WTC11 (cell line): ENCODE measurements around the gene ACTC1. TPM values are rescaled to one million over a fixed set of nuclear protein-coding genes. Genes with fewer than 3 reads are reported as not detected.
"Not testable (repeated sequence)": the region's sequence is repeated elsewhere in the genome, so short reads cannot be mapped to it uniquely, and the experiment has no call there.

Experiments used
- ATAC-seq: fragments of 200-7000 bp; cut with Tn5 transposase; 2 replicates; pipeline ENCODE4 v1.10.0; 2021; ENCODE audit warnings: mild to moderate bottlenecking, moderate library complexity
- CTCF ChIA-PET: fragments of 300-600 bp; sonication (Branson Sonifier 250); formaldehyde crosslinking; loops from one replicate; lab custom pipeline; 2021; ENCODE audit warnings: antibody characterized with exemption; lab: Charles Lee
- POLR2A ChIA-PET: fragments of 350-600 bp; sonication (Branson Sonifier 250); formaldehyde crosslinking; loops from one replicate; lab custom pipeline; 2021; ENCODE audit warnings: antibody characterized with exemption; lab: Charles Lee
- DNase-seq: peaks from one replicate; pipeline ENCODE4 v3.0.0; 2021; ENCODE audit warnings: low spot score
- H3K27ac Mint-ChIP-seq: 2 replicates; pipeline ENCODE4 v1.8.0; 2021; ENCODE audit warnings: mixed read lengths
- H3K27me3 Mint-ChIP-seq: 2 replicates; pipeline ENCODE4 v1.8.0; 2021; ENCODE audit warnings: low read depth, mild to moderate bottlenecking, moderate library complexity, mixed read lengths
- H3K36me3 Mint-ChIP-seq: 2 replicates; pipeline ENCODE4 v1.8.0; 2021; ENCODE audit warnings: mixed read lengths
- H3K4me1 Mint-ChIP-seq: 2 replicates; pipeline ENCODE4 v1.8.0; 2022; ENCODE audit warnings: mixed read lengths
- H3K4me3 Mint-ChIP-seq: 2 replicates; pipeline ENCODE4 v1.8.0; 2021; ENCODE audit warnings: mild to moderate bottlenecking, moderate library complexity, mixed read lengths
- H3K9me3 Mint-ChIP-seq: 2 replicates; pipeline ENCODE4 v1.8.0; 2021; ENCODE audit warnings: mixed read lengths
- CTCF ChIP-seq: fragments of 200-600 bp; IDR thresholded peaks from 2 replicates; pipeline ENCODE4 v1.8.0; 2022; ENCODE audit warnings: antibody characterized with exemption
- ETV6 ChIP-seq: sonication (generic); formaldehyde crosslinking; IDR thresholded peaks from 2 replicates; pipeline ENCODE4 v1.8.1; 2022; ENCODE audit warnings: mild to moderate bottlenecking, missing genetic modification reagents
- GABPB1 ChIP-seq: sonication (generic); formaldehyde crosslinking; IDR thresholded peaks from 2 replicates; pipeline ENCODE4 v1.8.1; 2023; ENCODE audit warnings: mild to moderate bottlenecking, missing genetic modification reagents
- GTF2I ChIP-seq: fragments of 250-450 bp; sonication (Bioruptor Pico); conservative IDR thresholded peaks from 2 replicates; pipeline ENCODE4 v1.4.0; 2021; ENCODE audit warnings: mild to moderate bottlenecking
- HMGA2 ChIP-seq: fragments of 250-450 bp; sonication (Bioruptor Pico); IDR thresholded peaks from 2 replicates; pipeline ENCODE4 v1.4.0; 2021; ENCODE audit warnings: mild to moderate bottlenecking, moderate library complexity
- MAX ChIP-seq: sonication (generic); formaldehyde crosslinking; IDR thresholded peaks from 2 replicates; pipeline ENCODE4 v1.8.0; 2022; ENCODE audit warnings: mild to moderate bottlenecking, missing genetic modification reagents
- MLX ChIP-seq: sonication (generic); formaldehyde crosslinking; IDR thresholded peaks from 2 replicates; pipeline ENCODE4 v1.8.1; 2023; ENCODE audit warnings: mild to moderate bottlenecking, missing genetic modification reagents, moderate library complexity
- PRDM15 ChIP-seq: sonication (generic); formaldehyde crosslinking; IDR thresholded peaks from 2 replicates; pipeline ENCODE4 v1.8.0; 2022; ENCODE audit warnings: missing genetic modification reagents
- SMAD3 ChIP-seq: sonication (generic); formaldehyde crosslinking; IDR thresholded peaks from 2 replicates; pipeline ENCODE4 v1.8.0; 2022; ENCODE audit warnings: missing genetic modification reagents, mild to moderate bottlenecking, borderline replicate concordance
- TCF7 ChIP-seq: sonication (generic); formaldehyde crosslinking; IDR thresholded peaks from 2 replicates; pipeline ENCODE4 v1.8.0; 2022; ENCODE audit warnings: mild to moderate bottlenecking, low read depth, missing genetic modification reagents, moderate library complexity
- TP53 ChIP-seq: sonication (generic); formaldehyde crosslinking; IDR thresholded peaks from 2 replicates; pipeline ENCODE4 v1.8.1; 2023; ENCODE audit warnings: mild to moderate bottlenecking, missing genetic modification reagents
- USF1 ChIP-seq: sonication (generic); formaldehyde crosslinking; IDR thresholded peaks from 2 replicates; pipeline ENCODE4 v1.8.0; 2022; ENCODE audit warnings: mild to moderate bottlenecking, missing genetic modification reagents
- ZNF138 ChIP-seq: sonication (generic); formaldehyde crosslinking; conservative IDR thresholded peaks from 2 replicates; pipeline ENCODE4 v1.8.1; 2022; ENCODE audit warnings: mild to moderate bottlenecking, moderate library complexity, missing genetic modification reagents
- ZNF281 ChIP-seq: sonication (generic); formaldehyde crosslinking; IDR thresholded peaks from 2 replicates; pipeline ENCODE4 v1.8.0; 2023; ENCODE audit warnings: mild to moderate bottlenecking, missing genetic modification reagents
- ZNF396 ChIP-seq: fragments of 250-450 bp; sonication (Bioruptor Pico); IDR thresholded peaks from 2 replicates; pipeline ENCODE4 v1.8.0; 2021; ENCODE audit warnings: mild to moderate bottlenecking, moderate library complexity, borderline replicate concordance
- total RNA-seq: library from RNA; stranded (reverse); gene quantifications from 3 replicates; pipeline ENCODE4 v1.2.3, GENCODE V29; 2021

Gene ACTC1
- total RNA-seq, 1 experiment from 2014 or later = 12.6 TPM

- H3K36me3 Mint-ChIP-seq = peaks cover 10% of the 10 kb centered on the region
- POLR2A ChIA-PET = no interaction called here
These were observed 12.7 kb upstream of the ACTC1 start for GRCh38 chr15:34808016-34808415.

GRCh38 chr15:34807241-34807640, 11.9 kb upstream of the ACTC1 start:
- CTCF ChIA-PET = interaction anchor here (0.6 kb wide), 1 partner anchor 1072 kb away, joined by 3 read pairs; no protein-coding TSS in a partner anchor
- H3K27ac Mint-ChIP-seq = not testable (repeated sequence)

More at GRCh38 chr15:34808016-34808415, 12.7 kb upstream of the ACTC1 start:
- DNase-seq (no peak), ATAC-seq (no peak)
- Mint-ChIP-seq H3K27me3 (no peaks in the 10 kb centered on the region; the same call in 1 of the 2 replicates), H3K9me3 (peaks cover 21% of the 10 kb centered on the region), H3K4me1 (no peaks in the 10 kb centered on the region), H3K27ac (no peak overlapping the region), H3K4me3 (no peak overlapping the region)
- CTCF ChIA-PET = no interaction called here
- TF ChIP-seq ZNF138 (CRISPR knock-in tag) (no peak), TCF7 (CRISPR knock-in tag) (no peak), GABPB1 (CRISPR knock-in tag) (no peak), GTF2I (CRISPR knock-in tag) (no peak), ZNF281 (CRISPR knock-in tag) (no peak)
- TF ChIP-seq, all 79 proteins: peak for 0

GRCh38 chr15:34804776-34805175, 9.4 kb upstream of the ACTC1 start:
- ATAC-seq = no peak
- TF ChIP-seq ZNF396 (CRISPR knock-in tag) = no peak
- no peak for TF ChIP-seq TP53
- Mint-ChIP-seq H3K27ac (no peak overlapping the region), H3K4me3 (no peak overlapping the region), H3K27me3 (no peaks in the 10 kb centered on the region; the same call in 1 of the 2 replicates), H3K9me3 (peaks cover 21% of the 10 kb centered on the region), H3K4me1 (peaks cover 6% of the 10 kb centered on the region), H3K36me3 (peaks cover 10% of the 10 kb centered on the region)
- ChIA-PET CTCF (no interaction called here), POLR2A (no interaction called here)
- DNase-seq = no peak

More at GRCh38 chr15:34807241-34807640, 11.9 kb upstream of the ACTC1 start:
- H3K27me3 Mint-ChIP-seq, H3K4me1 Mint-ChIP-seq, ATAC-seq, H3K36me3 Mint-ChIP-seq, DNase-seq, POLR2A ChIA-PET, H3K4me3 Mint-ChIP-seq: not testable (repeated sequence)
- peaks cover 21% of the 10 kb centered on the region for H3K9me3 Mint-ChIP-seq

- POLR2A ChIA-PET = no interaction called here
- DNase-seq (no peak), ATAC-seq (no peak)
- peaks cover 21% of the 10 kb centered on the region for H3K9me3 Mint-ChIP-seq
- H3K36me3 Mint-ChIP-seq = peaks cover 10% of the 10 kb centered on the region
- no peak overlapping the region for H3K4me3 Mint-ChIP-seq
- CTCF ChIA-PET = no interaction called here
- H3K27me3 Mint-ChIP-seq = no peaks in the 10 kb centered on the region; the same call in 1 of the 2 replicates
- peaks cover 13% of the 10 kb centered on the region for H3K4me1 Mint-ChIP-seq
- no peak overlapping the region for H3K27ac Mint-ChIP-seq
- no peak for TF ChIP-seq USF1 (CRISPR knock-in tag)
- TF ChIP-seq ZNF281 (CRISPR knock-in tag) = no peak
- TF ChIP-seq ETV6 = no peak
- TF ChIP-seq HMGA2 (CRISPR knock-in tag) = no peak
- no peak for TF ChIP-seq SMAD3 (CRISPR knock-in tag)
- no peak for TF ChIP-seq CTCF
- no peak for TF ChIP-seq MAX (CRISPR knock-in tag)
- no peak for TF ChIP-seq MLX (CRISPR knock-in tag)
- TF ChIP-seq PRDM15 (CRISPR knock-in tag) = no peak
These were observed 8.8 kb upstream of the ACTC1 start for GRCh38 chr15:34804113-34804512.
